Measurements from ENCODE around the gene LSM14B. TPM values are rescaled to one million over a fixed set of nuclear protein-coding genes. Genes with fewer than 3 reads are reported as not detected.

LSM14B gene
- total RNA-seq, 1 donor from 2014 or later: 81.1 TPM

- Mint-ChIP-seq H3K27me3 (peaks cover 3% of the 10 kb centered on the region), H3K36me3 (ENCODE audit: insufficient read depth) (no peaks in the 10 kb centered on the region), H3K4me3 (ENCODE audit: low read depth) (no peak overlapping the region), H3K27ac (no peak overlapping the region), H3K9me3 (ENCODE audit: low read depth) (no peaks in the 10 kb centered on the region), H3K4me1 (ENCODE audit: low read depth) (no peaks in the 10 kb centered on the region)
- no peak for DNase-seq (ENCODE audit: low spot score, unreplicated experiment)
- no peak for TF ChIP-seq CTCF (IDR thresholded peaks at IDR 0.05; ENCODE audit: unreplicated experiment)
These were observed 25.6 kb upstream of the LSM14B start for GRCh38 chr20:62096421-62097380.

- peaks cover 3% of the 10 kb centered on the region for H3K27me3 Mint-ChIP-seq
- H3K9me3 Mint-ChIP-seq (ENCODE audit: low read depth): no peaks in the 10 kb centered on the region
- H3K4me1 Mint-ChIP-seq (ENCODE audit: low read depth): no peaks in the 10 kb centered on the region
- no peak for TF ChIP-seq CTCF (IDR thresholded peaks at IDR 0.05; ENCODE audit: unreplicated experiment)
- no peaks in the 10 kb centered on the region for H3K36me3 Mint-ChIP-seq (ENCODE audit: insufficient read depth)
- no peak overlapping the region for H3K4me3 Mint-ChIP-seq (ENCODE audit: low read depth)
- no peak overlapping the region for H3K27ac Mint-ChIP-seq
- DNase-seq (ENCODE audit: low spot score, unreplicated experiment): no peak
These were observed 24.3 kb upstream of the LSM14B start for GRCh38 chr20:62097881-62098407.

GRCh38 chr20:62101078-62101477, 21.2 kb upstream of the LSM14B start:
- Mint-ChIP-seq H3K4me3 (ENCODE audit: low read depth) (no peak overlapping the region), H3K27me3 (peaks cover 3% of the 10 kb centered on the region), H3K27ac (no peak overlapping the region), H3K4me1 (ENCODE audit: low read depth) (no peaks in the 10 kb centered on the region), H3K9me3 (ENCODE audit: low read depth) (no peaks in the 10 kb centered on the region), H3K36me3 (ENCODE audit: insufficient read depth) (no peaks in the 10 kb centered on the region)
- no peak for DNase-seq (ENCODE audit: low spot score, unreplicated experiment)
- TF ChIP-seq CTCF (IDR thresholded peaks at IDR 0.05; ENCODE audit: unreplicated experiment): no peak

GRCh38 chr20:62103508-62104233, 18.6 kb upstream of the LSM14B start:
- DNase-seq (ENCODE audit: low spot score, unreplicated experiment): no peak
- no peak overlapping the region for H3K4me3 Mint-ChIP-seq (ENCODE audit: low read depth)
- H3K9me3 Mint-ChIP-seq (ENCODE audit: low read depth): peaks cover under 1% of the 10 kb centered on the region
- no peak for TF ChIP-seq CTCF (IDR thresholded peaks at IDR 0.05; ENCODE audit: unreplicated experiment)
- H3K27me3 Mint-ChIP-seq: peaks cover 3% of the 10 kb centered on the region
- H3K27ac Mint-ChIP-seq: no peak overlapping the region
- H3K4me1 Mint-ChIP-seq (ENCODE audit: low read depth): no peaks in the 10 kb centered on the region
- H3K36me3 Mint-ChIP-seq (ENCODE audit: insufficient read depth): no peaks in the 10 kb centered on the region

- Mint-ChIP-seq H3K27me3 (peaks cover 3% of the 10 kb centered on the region), H3K36me3 (ENCODE audit: insufficient read depth) (peaks cover under 1% of the 10 kb centered on the region), H3K4me1 (ENCODE audit: low read depth) (no peaks in the 10 kb centered on the region), H3K27ac (no peak overlapping the region), H3K4me3 (ENCODE audit: low read depth) (no peak overlapping the region), H3K9me3 (ENCODE audit: low read depth) (peaks cover 7% of the 10 kb centered on the region)
- no peak for DNase-seq (ENCODE audit: low spot score, unreplicated experiment)
- no peak for TF ChIP-seq CTCF (IDR thresholded peaks at IDR 0.05; ENCODE audit: unreplicated experiment)
These were observed 18.0 kb upstream of the LSM14B start for GRCh38 chr20:62104234-62104789.
